B cell (primary cell): Measurements from ENCODE around the gene MEF2C. TPM values are rescaled to one million over a fixed set of nuclear protein-coding genes. Genes with fewer than 3 reads are reported as not detected.

Source experiments
- ATAC-seq: fragments of 200-7000 bp; cut with Tn5 transposase; one replicate; pipeline ENCODE4 v1.10.0; 2021; ENCODE audit warnings: low read depth, mild to moderate bottlenecking, moderate number of reproducible peaks, moderate library complexity
- CTCF ChIA-PET: fragments of 350-600 bp; sonication (Branson Sonifier 250); formaldehyde crosslinking; loops from one replicate; lab custom pipeline; 2021; ENCODE audit warnings: antibody characterized with exemption, inconsistent platforms; lab: Charles Lee
- POLR2A ChIA-PET: fragments of 350-600 bp; sonication (Branson Sonifier 250); formaldehyde crosslinking; loops from one replicate; lab custom pipeline; 2021; ENCODE audit warnings: antibody characterized with exemption; lab: Charles Lee
- DNase-seq: peaks from one replicate; pipeline ENCODE4 v3.0.0; 2013
- H2AFZ ChIP-seq: 2 replicates; pipeline ENCODE4 v1.6.1; 2012; ENCODE audit warnings: mild to moderate bottlenecking, low read depth, low read length; ENCODE audit not compliant: insufficient read depth, poor library complexity, severe bottlenecking
- H3K27ac ChIP-seq, 2 donors: 1 replicate in 1 of 2; 2 replicates in 1 of 2; pipeline ENCODE4 v1.5.1; 2012 to 2013; ENCODE audit warnings: low read length in 2 of 2, mild to moderate bottlenecking in 2 of 2, moderate library complexity in 1 of 2
- H3K27me3 ChIP-seq, 4 experiments: fragments of 200-600 bp in 1 of 4; sonication (generic) in 1 of 4; replicated peaks in 1 of 4; 1 replicate in 2 of 4; 2 replicates in 2 of 4; pipeline versions ENCODE4 v1.6.1 to v1.7.0; 2013 to 2016; ENCODE audit warnings: low read length in 3 of 4, mild to moderate bottlenecking in 2 of 4, mixed read lengths in 1 of 4, moderate library complexity in 1 of 4; ENCODE audit not compliant: insufficient read depth in 4 of 4, control insufficient read depth in 3 of 4; ENCODE audit errors: control extremely low read depth in 1 of 4
- H3K36me3 ChIP-seq, 2 experiments: replicated peaks in 1 of 2; 1 replicate in 1 of 2; 2 replicates in 1 of 2; pipeline versions ENCODE4 v1.6.1 to v1.7.1; 2013; ENCODE audit warnings: low read length in 1 of 2; ENCODE audit not compliant: insufficient read depth in 2 of 2, control insufficient read depth in 1 of 2; ENCODE audit errors: control extremely low read depth in 1 of 2, extremely low read depth in 1 of 2
- H3K4me1 ChIP-seq, 2 donors: fragments of 200-600 bp in 1 of 2; sonication (generic) in 1 of 2; 1 replicate in 1 of 2; 2 replicates in 1 of 2; pipeline versions ENCODE4 v1.5.1 to v1.6.1; 2013 to 2017; ENCODE audit warnings: low read length in 2 of 2; ENCODE audit not compliant: control insufficient read depth in 2 of 2, insufficient read depth in 2 of 2
- H3K4me2 ChIP-seq: replicated peaks from 2 replicates; pipeline ENCODE3; 2012; ENCODE audit warnings: mild to moderate bottlenecking, low read depth, low read length; ENCODE audit not compliant: poor library complexity, severe bottlenecking
- H3K4me3 ChIP-seq, 5 experiments: fragments of 200-600 bp in 1 of 5; sonication (generic) in 1 of 5; 1 replicate in 3 of 5; 2 replicates in 2 of 5; pipeline versions ENCODE4 v1.5.1 to v1.7.0; 2011 to 2016; ENCODE audit warnings: low read length in 4 of 5, mild to moderate bottlenecking in 4 of 5, low read depth in 2 of 5, control low read depth in 1 of 5, moderate library complexity in 1 of 5; ENCODE audit not compliant: insufficient read depth in 1 of 5; ENCODE audit errors: control extremely low read depth in 1 of 5, extremely low read depth in 1 of 5
- H3K79me2 ChIP-seq: fragments of 200-600 bp; sonication (generic); one replicate; pipeline ENCODE4 v1.6.0; 2016; ENCODE audit warnings: low read length; ENCODE audit not compliant: control insufficient read depth, insufficient read depth
- H3K9ac ChIP-seq: fragments of 200-600 bp; sonication (generic); 2 replicates; pipeline ENCODE4 v1.6.1; 2017; ENCODE audit warnings: mild to moderate bottlenecking, low read length, moderate library complexity
- H3K9me3 ChIP-seq, 3 donors: one replicate each; pipeline versions ENCODE4 v1.6.1 to v1.7.1; 2013; ENCODE audit warnings: low read length in 2 of 3; ENCODE audit not compliant: control insufficient read depth in 2 of 3, insufficient read depth in 1 of 3; ENCODE audit errors: control extremely low read depth in 1 of 3
- H4K20me1 ChIP-seq: 2 replicates; pipeline ENCODE4 v1.6.0; 2012; ENCODE audit warnings: mild to moderate bottlenecking, low read length; ENCODE audit not compliant: insufficient read depth, control insufficient read depth, poor library complexity, severe bottlenecking
- H3K27ac Mint-ChIP-seq: one replicate; pipeline ENCODE4 v1.8.0; 2021; ENCODE audit warnings: mixed read lengths
- H3K27me3 Mint-ChIP-seq: one replicate; pipeline ENCODE4 v1.8.0; 2021; ENCODE audit warnings: mixed read lengths
- H3K4me1 Mint-ChIP-seq: one replicate; pipeline ENCODE4 v1.8.0; 2021; ENCODE audit warnings: mixed read lengths
- H3K4me3 Mint-ChIP-seq: one replicate; pipeline ENCODE4 v1.8.0; 2021; ENCODE audit warnings: mixed read lengths
- H3K9me3 Mint-ChIP-seq: one replicate; pipeline ENCODE4 v1.8.0; 2022; ENCODE audit warnings: mixed read lengths; ENCODE audit not compliant: insufficient read depth
- CTCF ChIP-seq: fragments of 200-600 bp; IDR thresholded peaks from one replicate; pipeline ENCODE4 v1.8.0; 2022; ENCODE audit warnings: antibody characterized with exemption, mild to moderate bottlenecking
- WGBS: methylation state at CpG from one replicate; pipeline ENCODE4 v1.1.5; 2013; ENCODE audit warnings: missing lambda C conversion rate; ENCODE audit not compliant: insufficient coverage; 5-methylcytosine and 5-hydroxymethylcytosine counted together
- intact Hi-C: fragments of 100-400 bp; cut with micrococcal nuclease; formaldehyde crosslinking; loops from one replicate; pipeline ENCODE4 v1.10.0; 2022
- polyA plus RNA-seq: library from polyadenylated mRNA; depleted of rRNA; stranded (reverse); fragments of >200 nt; gene quantifications from 2 replicates; pipeline ENCODE4 v1.2.3, GENCODE V29; 2012
- total RNA-seq, 2 donors: library from RNA; stranded (reverse); fragments of 120-200 nt in 1 of 2; gene quantifications; 1 replicate in 1 of 2; 2 replicates in 1 of 2; pipeline versions ENCODE4 v1.2.3 to v1.2.4, GENCODE V29; 2013 to 2022

MEF2C gene
- total and polyA plus RNA-seq, 2 donors (not counting 1 experiment from before 2014, with no cell fraction given): 97.4 to 354 TPM

- WGBS: no CpG with 5 or more reads among the region's 7 CpGs
These were observed 43.8 kb upstream of the MEF2C start for GRCh38 chr5:88926774-88927173.

More at GRCh38 chr5:88926774-88927173, 43.8 kb upstream of the MEF2C start:
- ChIA-PET POLR2A (no interaction called here), CTCF (no interaction called here)
- ATAC-seq (no peak), DNase-seq (no peak)
- no peaks in the 10 kb centered on the region for H3K9me3 Mint-ChIP-seq
- H4K20me1 ChIP-seq: no peaks in the 10 kb centered on the region
- peaks cover 0 to 3% of the 10 kb centered on the region in 2 experiments for H3K36me3 ChIP-seq
- intact Hi-C loops: no loop called here
- no peak overlapping the region for H3K9ac ChIP-seq
- H3K27ac ChIP-seq: no peak overlapping the region
- no peak for TF ChIP-seq CTCF
- H3K4me3 ChIP-seq: no peak overlapping the region
- H3K27me3 ChIP-seq: no peaks in the 10 kb centered on the region
- H3K4me1 ChIP-seq: no peaks in the 10 kb centered on the region
- H3K4me1 Mint-ChIP-seq: peaks cover 2% of the 10 kb centered on the region
- H3K27ac Mint-ChIP-seq: no peak overlapping the region
- no peaks in the 10 kb centered on the region for H3K79me2 ChIP-seq
- no peaks in the 10 kb centered on the region for H3K27me3 Mint-ChIP-seq
- no peaks in the 10 kb centered on the region for H3K9me3 ChIP-seq
- H3K4me3 Mint-ChIP-seq: no peak overlapping the region
- H3K4me2 ChIP-seq: no peak overlapping the region
- H2AFZ ChIP-seq: no peak overlapping the region
